Stimulated activated naive B cell treated with anti-CD40 and anti-IgM and Interleukin-4, amounts not matched to agents 10 μg/mL and 1 μg/mL and 100 μg/mL, for 72 hours (primary cell): ENCODE results near the gene PTPN14.

Experiments used
- ATAC-seq, 2 donors: fragments of 150-1000 bp; cut with Tn5 transposase; replicated peaks; 2 replicates each; pipeline ENCODE4 v1.10.0; 2021; ENCODE audit warnings: moderate library complexity in 1 of 2
- DNase-seq: peaks from one replicate; pipeline ENCODE4 v3.0.0; 2021
- H3K27ac Mint-ChIP-seq: one replicate; pipeline ENCODE4 v1.8.0; 2022; ENCODE audit warnings: mild to moderate bottlenecking, mixed read lengths
- H3K27me3 Mint-ChIP-seq, 2 donors: one replicate each; pipeline ENCODE4 v1.8.0; 2022; ENCODE audit warnings: mixed read lengths in 2 of 2
- H3K36me3 Mint-ChIP-seq, 2 donors: one replicate each; pipeline ENCODE4 v1.8.0; 2022; ENCODE audit warnings: mixed read lengths in 2 of 2, mild to moderate bottlenecking in 1 of 2
- H3K4me1 Mint-ChIP-seq, 2 donors: one replicate each; pipeline ENCODE4 v1.8.0; 2022; ENCODE audit warnings: mixed read lengths in 2 of 2, mild to moderate bottlenecking in 1 of 2
- H3K4me3 Mint-ChIP-seq, 2 donors: one replicate each; pipeline ENCODE4 v1.8.0; 2022; ENCODE audit warnings: mild to moderate bottlenecking in 2 of 2, mixed read lengths in 2 of 2, moderate library complexity in 1 of 2
- H3K9me3 Mint-ChIP-seq, 2 donors: one replicate each; pipeline ENCODE4 v1.8.0; 2022; ENCODE audit warnings: mixed read lengths in 2 of 2, mild to moderate bottlenecking in 1 of 2

The PTPN14 gene

DNA sequence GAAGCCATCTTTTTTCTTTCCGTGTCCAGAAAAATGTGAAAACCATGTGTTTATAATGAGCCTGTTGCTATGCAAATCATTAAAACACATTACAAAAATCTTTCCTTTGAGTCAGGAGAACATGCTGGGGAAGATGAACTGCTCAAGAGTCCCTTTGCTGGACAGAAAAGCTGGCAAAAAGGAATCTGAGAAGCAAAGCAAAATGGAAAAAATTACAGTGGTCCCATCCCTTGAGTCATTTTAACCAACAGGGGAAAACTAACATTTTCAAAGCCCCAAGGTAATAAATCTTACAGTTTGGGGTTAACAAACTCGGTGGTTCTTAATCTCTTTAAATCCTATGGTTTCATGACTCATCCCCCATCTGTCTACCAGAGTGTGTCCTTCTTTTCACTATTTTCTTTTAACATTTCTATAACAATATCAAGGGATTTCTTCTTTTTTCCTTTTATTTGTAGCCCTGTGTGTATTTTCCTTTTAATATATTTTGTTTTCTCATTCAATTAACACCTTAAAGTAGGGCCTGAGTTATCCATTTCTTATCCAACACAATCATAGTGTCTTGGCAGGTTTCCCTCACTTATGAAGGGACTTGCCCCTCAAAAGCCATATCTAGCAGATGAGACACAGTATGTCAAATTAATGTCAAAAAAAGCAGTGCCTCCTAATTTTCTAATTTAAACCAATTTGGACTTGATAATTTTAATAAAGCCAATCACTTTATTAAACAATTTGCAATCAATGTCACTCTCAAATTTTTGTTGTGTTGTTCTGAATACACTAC, 105.4 kb downstream of the PTPN14 start:
- Mint-ChIP-seq H3K4me3 (no peak overlapping the region), H3K27me3 (peaks cover 0 to 5% of the 10 kb centered on the region in 2 donors), H3K36me3 (no peaks in the 10 kb centered on the region), H3K4me1 (no peaks in the 10 kb centered on the region), H3K9me3 (no peaks in the 10 kb centered on the region), H3K27ac (no peak overlapping the region)
- no peak for DNase-seq
- no peak for ATAC-seq

DNA sequence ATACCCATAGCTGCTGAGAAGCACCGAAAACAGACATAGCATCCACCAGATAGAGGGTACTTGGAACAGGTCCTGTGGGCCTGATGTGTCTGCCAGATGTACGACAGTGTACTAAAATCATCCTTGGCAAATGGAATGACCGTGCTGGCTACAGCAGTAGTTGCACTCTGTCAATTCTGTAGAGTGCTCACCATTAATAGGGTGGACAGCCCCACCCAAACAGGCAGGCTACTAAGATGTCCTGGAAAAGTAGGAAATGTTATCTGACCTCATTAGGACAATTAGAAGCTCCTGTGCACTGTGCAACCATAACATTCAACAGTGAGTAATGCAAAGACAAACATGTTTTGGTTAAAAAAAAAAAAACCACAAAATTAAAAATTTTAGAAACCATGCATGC, 106.2 kb downstream of the PTPN14 start:
- H3K27ac Mint-ChIP-seq = no peak overlapping the region
- H3K4me3 Mint-ChIP-seq = no peak overlapping the region
- DNase-seq (no peak), ATAC-seq (no peak)
- no peaks in the 10 kb centered on the region for H3K4me1 Mint-ChIP-seq
- H3K9me3 Mint-ChIP-seq = no peaks in the 10 kb centered on the region
- H3K27me3 Mint-ChIP-seq = peaks cover 0 to 5% of the 10 kb centered on the region in 2 donors
- no peaks in the 10 kb centered on the region for H3K36me3 Mint-ChIP-seq

DNA sequence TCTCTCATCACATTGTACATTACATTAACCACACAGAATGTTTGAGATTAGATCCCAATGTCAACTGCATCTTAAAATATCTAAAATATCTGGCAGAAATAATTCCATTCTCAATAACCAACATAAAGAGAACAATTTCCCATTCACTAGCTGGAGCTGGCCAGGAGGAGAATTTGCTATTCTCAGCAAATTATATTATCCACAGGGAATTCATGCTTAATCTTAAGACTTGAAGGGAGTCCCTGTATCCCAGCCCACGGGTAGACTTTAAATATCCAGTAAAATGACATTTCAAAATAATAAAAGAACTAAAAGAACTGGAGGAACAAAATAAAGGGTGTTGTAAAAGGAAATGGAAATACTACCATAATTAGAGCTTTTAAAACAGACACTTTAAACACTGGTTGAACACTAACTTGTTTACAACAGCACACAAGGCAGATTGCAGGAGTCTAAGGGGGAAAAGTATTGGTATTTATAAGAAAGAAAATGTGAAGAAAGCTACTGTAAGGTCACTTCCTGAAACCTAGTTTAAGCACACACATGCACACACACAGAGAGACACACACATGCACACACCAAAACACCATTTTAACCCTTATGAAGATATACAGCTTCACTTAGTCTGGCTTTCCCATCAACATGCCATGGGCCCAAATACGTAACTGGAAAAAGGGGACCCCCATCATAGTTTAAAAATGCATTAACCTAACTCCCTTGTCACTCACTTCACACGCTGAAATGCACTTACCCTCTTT, 107.0 kb downstream of the PTPN14 start:
- Mint-ChIP-seq H3K27me3 (peaks cover 0 to 8% of the 10 kb centered on the region in 2 donors), H3K4me3 (no peak overlapping the region), H3K27ac (no peak overlapping the region), H3K4me1 (peaks cover under 1 to 2% of the 10 kb centered on the region in 2 donors), H3K36me3 (no peaks in the 10 kb centered on the region), H3K9me3 (no peaks in the 10 kb centered on the region)
- ATAC-seq (no peak), DNase-seq (no peak)

DNA sequence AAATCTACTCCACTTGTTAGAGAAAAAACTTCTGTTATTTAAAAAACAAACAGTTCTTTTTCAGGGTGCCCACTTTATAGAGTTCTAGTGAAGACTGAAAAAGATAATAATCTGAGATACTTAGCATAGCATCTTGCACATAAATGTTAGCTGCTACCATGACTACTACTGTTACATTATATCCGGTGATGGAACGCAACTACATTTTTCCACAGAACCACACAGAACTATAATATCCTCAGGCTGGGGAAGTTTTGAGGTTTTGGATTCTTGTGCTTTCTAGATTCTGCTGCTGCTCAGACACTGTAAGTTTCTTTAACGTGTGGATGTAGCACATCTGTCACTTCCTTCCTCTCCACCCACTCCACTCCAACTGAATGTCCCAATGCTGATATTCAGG, 110.3 kb downstream of the PTPN14 start:
- DNase-seq = no peak
- no peak overlapping the region for H3K4me3 Mint-ChIP-seq

DNA sequence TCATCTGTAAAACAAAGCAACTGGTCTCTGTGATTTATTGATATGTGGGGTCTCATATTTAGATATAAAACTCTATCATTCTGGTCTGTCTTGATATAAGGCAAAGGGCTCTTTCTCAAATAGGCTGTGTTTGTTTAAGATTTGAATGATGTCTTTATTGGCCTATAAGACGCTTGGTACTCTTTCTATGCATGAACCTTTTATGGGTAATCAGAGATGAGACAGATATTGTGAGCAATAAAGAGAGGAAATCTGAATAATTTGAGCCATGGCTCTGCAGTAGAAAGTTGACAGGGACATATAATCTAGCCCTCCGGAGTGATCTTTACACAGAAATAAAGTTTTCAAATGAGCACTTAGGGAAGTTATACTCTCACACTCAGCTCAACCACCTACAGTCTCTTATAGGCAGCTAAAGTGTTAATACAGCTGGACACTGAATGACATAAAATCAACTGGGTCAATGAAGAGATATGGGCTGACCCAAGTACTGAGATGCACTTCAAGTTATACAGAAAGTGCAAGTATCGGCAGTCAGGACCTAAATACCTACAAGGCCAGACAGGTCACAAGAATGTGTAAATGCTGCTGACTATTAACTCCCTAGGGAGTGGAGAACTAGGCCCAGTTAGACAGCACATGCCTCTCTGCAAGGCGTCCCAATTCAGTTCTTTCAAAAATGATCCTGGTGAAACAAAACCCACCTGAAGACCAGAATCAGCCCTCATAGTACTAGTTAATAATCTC, 111.0 kb downstream of the PTPN14 start:
- no peak overlapping the region for H3K4me3 Mint-ChIP-seq
- H3K9me3 Mint-ChIP-seq = no peaks in the 10 kb centered on the region
- ATAC-seq (no peak), DNase-seq (no peak)
- peaks cover 0 to 12% of the 10 kb centered on the region in 2 donors for H3K27me3 Mint-ChIP-seq
- H3K4me1 Mint-ChIP-seq = peaks cover 2 to 6% of the 10 kb centered on the region in 2 donors
- H3K36me3 Mint-ChIP-seq = no peaks in the 10 kb centered on the region
- H3K27ac Mint-ChIP-seq = no peak overlapping the region

More for the DNA sequence above, 110.3 kb downstream of the PTPN14 start:
- Mint-ChIP-seq H3K27me3 (peaks cover 0 to 12% of the 10 kb centered on the region in 2 donors), H3K27ac (no peak overlapping the region), H3K36me3 (no peaks in the 10 kb centered on the region), H3K4me1 (peaks cover 2 to 6% of the 10 kb centered on the region in 2 donors), H3K9me3 (no peaks in the 10 kb centered on the region)
- ATAC-seq = no peak

GRCh38 chr1:214439352-214440119, 111.9 kb downstream of the PTPN14 start:
- H3K4me1 Mint-ChIP-seq = peaks cover 2 to 6% of the 10 kb centered on the region in 2 donors
- peak; percentile 69 for ATAC-seq
- no peak for DNase-seq
- H3K4me3 Mint-ChIP-seq = peak overlapping the region; percentile 1 to 28
- peaks cover 0 to 12% of the 10 kb centered on the region in 2 donors for H3K27me3 Mint-ChIP-seq
- H3K36me3 Mint-ChIP-seq = no peaks in the 10 kb centered on the region
- H3K27ac Mint-ChIP-seq = no peak overlapping the region
- no peaks in the 10 kb centered on the region for H3K9me3 Mint-ChIP-seq

GRCh38 chr1:214438530-214438929, 112.9 kb downstream of the PTPN14 start:
- H3K36me3 Mint-ChIP-seq = no peaks in the 10 kb centered on the region
- no peak overlapping the region for H3K27ac Mint-ChIP-seq
- ATAC-seq (no peak), DNase-seq (no peak)
- peaks cover 2 to 6% of the 10 kb centered on the region in 2 donors for H3K4me1 Mint-ChIP-seq
- H3K27me3 Mint-ChIP-seq = peaks cover 0 to 12% of the 10 kb centered on the region in 2 donors
- H3K4me3 Mint-ChIP-seq = no peak overlapping the region
- no peaks in the 10 kb centered on the region for H3K9me3 Mint-ChIP-seq

GRCh38 chr1:214438075-214438474, 113.3 kb downstream of the PTPN14 start:
- no peak for DNase-seq
- Mint-ChIP-seq H3K4me3 (no peak overlapping the region), H3K27me3 (peaks cover 0 to 11% of the 10 kb centered on the region in 2 donors), H3K27ac (no peak overlapping the region), H3K9me3 (no peaks in the 10 kb centered on the region), H3K36me3 (no peaks in the 10 kb centered on the region), H3K4me1 (peaks cover 2 to 6% of the 10 kb centered on the region in 2 donors)
- ATAC-seq = no peak

DNA sequence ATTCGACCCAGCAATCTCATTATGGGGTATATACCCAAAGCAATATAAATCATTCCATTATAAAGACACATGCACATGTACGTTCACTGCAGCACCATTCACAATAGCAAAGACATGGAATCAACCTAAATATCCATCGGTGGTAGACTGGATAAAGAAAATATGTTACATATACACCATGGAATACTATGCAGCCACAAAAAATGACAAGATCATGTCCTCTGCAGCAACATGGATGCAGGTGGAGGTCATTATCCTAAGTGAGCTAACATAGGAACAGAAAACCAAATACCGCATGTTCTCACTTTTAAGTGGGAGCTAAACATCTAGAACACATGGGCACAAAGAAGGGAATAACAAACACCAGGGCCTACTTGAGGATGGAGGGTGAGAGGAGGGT, 115.5 kb downstream of the PTPN14 start:
- Mint-ChIP-seq H3K36me3 (no peaks in the 10 kb centered on the region), H3K4me3 (no peak overlapping the region), H3K9me3 (no peaks in the 10 kb centered on the region), H3K4me1 (peaks cover 2 to 6% of the 10 kb centered on the region in 2 donors), H3K27ac (no peak overlapping the region), H3K27me3 (peaks cover 0 to 7% of the 10 kb centered on the region in 2 donors)
- DNase-seq (no peak), ATAC-seq (no peak)

- Mint-ChIP-seq H3K36me3 (no peaks in the 10 kb centered on the region), H3K9me3 (no peaks in the 10 kb centered on the region), H3K27ac (no peak overlapping the region), H3K4me3 (no peak overlapping the region), H3K4me1 (peaks cover 12 to 15% of the 10 kb centered on the region in 2 donors), H3K27me3 (no peaks in the 10 kb centered on the region)
- no peak for ATAC-seq
- DNase-seq = no peak
Observed at GRCh38 chr1:214432245-214432644, 119.2 kb downstream of the PTPN14 start.

DNA sequence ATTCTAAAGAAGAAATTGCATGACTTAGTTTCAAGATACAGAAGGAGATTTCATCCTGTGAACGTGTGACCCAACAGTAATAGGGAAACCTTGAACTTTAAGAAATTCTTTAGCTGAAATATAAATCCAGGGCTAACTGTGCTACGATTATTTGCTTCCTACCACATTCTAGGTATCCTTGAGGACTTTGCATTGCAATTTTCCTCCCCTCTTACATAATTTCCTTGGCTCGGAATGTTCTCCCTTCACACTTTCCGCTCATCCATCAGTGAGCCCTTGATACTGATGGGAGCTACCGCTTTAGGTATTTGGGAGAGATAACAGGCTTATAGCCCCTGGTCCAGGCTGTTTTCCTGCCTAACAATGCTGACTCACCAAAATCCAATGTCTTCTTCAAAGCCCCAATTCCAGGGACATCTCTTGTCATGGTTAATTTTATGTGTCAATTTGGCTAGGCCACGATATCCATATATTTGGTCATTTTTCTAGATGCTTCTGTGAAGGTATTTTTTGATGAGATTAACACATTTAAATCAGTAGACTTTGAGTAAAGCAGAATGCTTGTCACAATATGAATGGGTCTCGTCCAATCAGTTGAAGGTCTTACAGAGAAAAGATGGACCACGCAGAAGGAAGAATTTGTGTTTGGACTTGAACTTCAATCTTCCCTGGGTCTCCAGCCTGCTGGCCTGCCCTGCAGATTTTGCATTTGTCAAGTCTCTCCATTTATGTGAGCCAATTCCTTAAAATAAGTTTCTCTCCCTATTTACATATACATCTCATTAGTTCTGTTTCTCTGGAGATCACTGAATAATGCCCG, 121.2 kb downstream of the PTPN14 start:
- Mint-ChIP-seq H3K4me3 (no peak overlapping the region), H3K4me1 (peaks cover 12 to 15% of the 10 kb centered on the region in 2 donors), H3K36me3 (no peaks in the 10 kb centered on the region), H3K9me3 (no peaks in the 10 kb centered on the region), H3K27me3 (peaks cover 3 to 4% of the 10 kb centered on the region in 2 donors), H3K27ac (no peak overlapping the region)
- ATAC-seq (no peak), DNase-seq (no peak)

- ATAC-seq = peak; percentile 93 to 96
- peak overlapping the region; percentile 18 to 42 for H3K4me3 Mint-ChIP-seq
- peak overlapping the region; percentile 91 for H3K27ac Mint-ChIP-seq
- peak; percentile 47 for DNase-seq
- no peaks in the 10 kb centered on the region for H3K9me3 Mint-ChIP-seq
- H3K4me1 Mint-ChIP-seq = peaks cover 12 to 15% of the 10 kb centered on the region in 2 donors
- no peaks in the 10 kb centered on the region for H3K36me3 Mint-ChIP-seq
- H3K27me3 Mint-ChIP-seq = peaks cover 7 to 9% of the 10 kb centered on the region in 2 donors
Observed at GRCh38 chr1:214427871-214428277, 123.5 kb downstream of the PTPN14 start.

- Mint-ChIP-seq H3K36me3 (no peaks in the 10 kb centered on the region), H3K4me3 (no peak overlapping the region), H3K27me3 (peaks cover 7 to 9% of the 10 kb centered on the region in 2 donors), H3K9me3 (peaks cover 3 to 4% of the 10 kb centered on the region in 2 donors), H3K4me1 (peaks cover 12 to 15% of the 10 kb centered on the region in 2 donors), H3K27ac (no peak overlapping the region)
- ATAC-seq = no peak
- DNase-seq = no peak
Observed at GRCh38 chr1:214426426-214426812, 125.0 kb downstream of the PTPN14 start.
